Mesothelial cell of epicardium (in vitro differentiated cells): ENCODE measurements around the gene FAF1. TPM values are rescaled to one million over a fixed set of nuclear protein-coding genes. Genes with fewer than 3 reads are reported as not detected.
A peak's percentile ranks its signal among the peaks of the same experiment; 100 is the strongest.
"Not testable (repeated sequence)": the region's sequence is repeated elsewhere in the genome, so short reads cannot be mapped to it uniquely, and the experiment has no call there.

Experiments
- DNase-seq, 2 experiments: peaks; one replicate each; pipeline ENCODE4 v3.0.0; 2021; ENCODE audit warnings: low spot score in 2 of 2; ENCODE audit not compliant: unreplicated experiment in 2 of 2
- H3K27ac Mint-ChIP-seq: 2 replicates; pipeline ENCODE4 v1.8.0; 2021; ENCODE audit warnings: mixed read lengths
- H3K27me3 Mint-ChIP-seq: 2 replicates; pipeline ENCODE4 v1.8.0; 2021; ENCODE audit warnings: low read depth, mixed read lengths
- H3K36me3 Mint-ChIP-seq: 2 replicates; pipeline ENCODE4 v1.8.0; 2021; ENCODE audit warnings: mixed read lengths
- H3K4me1 Mint-ChIP-seq: 2 replicates; pipeline ENCODE4 v1.8.0; 2021; ENCODE audit warnings: mixed read lengths
- H3K4me3 Mint-ChIP-seq: 2 replicates; pipeline ENCODE4 v1.8.0; 2021; ENCODE audit warnings: mild to moderate bottlenecking, moderate library complexity, mixed read lengths
- H3K9me3 Mint-ChIP-seq: 2 replicates; pipeline ENCODE4 v1.8.0; 2021; ENCODE audit warnings: mixed read lengths
- CTCF ChIP-seq: fragments of 200-600 bp; sonication (generic); IDR thresholded peaks from one replicate; pipeline ENCODE4 v1.5.0; 2021; ENCODE audit warnings: antibody characterized with exemption; ENCODE audit not compliant: unreplicated experiment
- total RNA-seq: library from RNA; stranded (reverse); gene quantifications from 3 replicates; pipeline ENCODE4 v1.2.1, GENCODE V29; 2021

FAF1 gene
- total RNA-seq, 1 donor from 2014 or later: 44.4 TPM

- H3K27me3 Mint-ChIP-seq: no peaks in the 10 kb centered on the region
- H3K36me3 Mint-ChIP-seq: no peaks in the 10 kb centered on the region
- peaks cover 10% of the 10 kb centered on the region for H3K9me3 Mint-ChIP-seq
- H3K4me3 Mint-ChIP-seq: no peak overlapping the region
- H3K27ac Mint-ChIP-seq: no peak overlapping the region
- no peak for DNase-seq
- no peaks in the 10 kb centered on the region for H3K4me1 Mint-ChIP-seq
- no peak for TF ChIP-seq CTCF
Measured at GRCh38 chr1:50880373-50880772, 79.7 kb downstream of the FAF1 start.

GRCh38 chr1:50879137-50879536 is 80.9 kb downstream of the FAF1 start:
- no peaks in the 10 kb centered on the region for H3K4me1 Mint-ChIP-seq
- H3K9me3 Mint-ChIP-seq: no peaks in the 10 kb centered on the region
- no peak overlapping the region for H3K4me3 Mint-ChIP-seq
- TF ChIP-seq CTCF: no peak
- no peaks in the 10 kb centered on the region for H3K36me3 Mint-ChIP-seq
- no peaks in the 10 kb centered on the region for H3K27me3 Mint-ChIP-seq
- no peak for DNase-seq
- no peak overlapping the region for H3K27ac Mint-ChIP-seq

GRCh38 chr1:50878434-50878833 is 81.6 kb downstream of the FAF1 start:
- TF ChIP-seq CTCF: no peak
- H3K4me1 Mint-ChIP-seq: no peaks in the 10 kb centered on the region
- no peaks in the 10 kb centered on the region for H3K9me3 Mint-ChIP-seq
- H3K27ac Mint-ChIP-seq: no peak overlapping the region
- DNase-seq: no peak
- no peaks in the 10 kb centered on the region for H3K36me3 Mint-ChIP-seq
- H3K4me3 Mint-ChIP-seq: no peak overlapping the region
- no peaks in the 10 kb centered on the region for H3K27me3 Mint-ChIP-seq

GRCh38 chr1:50877641-50878040 is 82.4 kb downstream of the FAF1 start:
- H3K27me3 Mint-ChIP-seq: no peaks in the 10 kb centered on the region
- H3K9me3 Mint-ChIP-seq: no peaks in the 10 kb centered on the region
- H3K36me3 Mint-ChIP-seq: no peaks in the 10 kb centered on the region
- no peak for DNase-seq
- no peaks in the 10 kb centered on the region for H3K4me1 Mint-ChIP-seq
- no peak overlapping the region for H3K27ac Mint-ChIP-seq
- TF ChIP-seq CTCF: no peak
- no peak overlapping the region for H3K4me3 Mint-ChIP-seq

- Mint-ChIP-seq H3K9me3 (no peaks in the 10 kb centered on the region), H3K4me3 (peak overlapping the region; percentile 76), H3K4me1 (no peaks in the 10 kb centered on the region), H3K27ac (no peak overlapping the region), H3K27me3 (no peaks in the 10 kb centered on the region), H3K36me3 (no peaks in the 10 kb centered on the region)
- peak in 1 of 2 experiments; percentile 58 for DNase-seq
- peak; percentile 62 for TF ChIP-seq CTCF
Measured at GRCh38 chr1:50873458-50874187, 86.4 kb downstream of the FAF1 start.

GRCh38 chr1:50864845-50865244 is 95.2 kb downstream of the FAF1 start:
- H3K4me1 Mint-ChIP-seq, H3K4me3 Mint-ChIP-seq, H3K27ac Mint-ChIP-seq, H3K27me3 Mint-ChIP-seq, DNase-seq: not testable (repeated sequence)
- Mint-ChIP-seq H3K36me3 (peaks cover 41% of the 10 kb centered on the region), H3K9me3 (peaks cover 58% of the 10 kb centered on the region)
